GM19372 (cell line): ENCODE measurements around the gene RPS6KC1.
A peak's percentile ranks its signal among the peaks of the same experiment; 100 is the strongest.
"Not testable (repeated sequence)": the region's sequence is repeated elsewhere in the genome, so short reads cannot be mapped to it uniquely, and the experiment has no call there.

ENCODE experiments used
- ATAC-seq: cut with Tn5 transposase; IDR thresholded peaks from one replicate; pipeline ENCODE4 v1.9.1; 2021; ENCODE audit warnings: mild to moderate bottlenecking, low read depth, moderate library complexity; ENCODE audit not compliant: unreplicated experiment

Gene RPS6KC1

GRCh38 chr1:213051127-213051880 lies at the start of gene RPS6KC1:
Gene RPS6KC1, plus strand, starts transcription at chr1:213051241. Its CDS starts 164 bp downstream, at chr1:213051405.
- peak; percentile 98 for ATAC-seq

DNA sequence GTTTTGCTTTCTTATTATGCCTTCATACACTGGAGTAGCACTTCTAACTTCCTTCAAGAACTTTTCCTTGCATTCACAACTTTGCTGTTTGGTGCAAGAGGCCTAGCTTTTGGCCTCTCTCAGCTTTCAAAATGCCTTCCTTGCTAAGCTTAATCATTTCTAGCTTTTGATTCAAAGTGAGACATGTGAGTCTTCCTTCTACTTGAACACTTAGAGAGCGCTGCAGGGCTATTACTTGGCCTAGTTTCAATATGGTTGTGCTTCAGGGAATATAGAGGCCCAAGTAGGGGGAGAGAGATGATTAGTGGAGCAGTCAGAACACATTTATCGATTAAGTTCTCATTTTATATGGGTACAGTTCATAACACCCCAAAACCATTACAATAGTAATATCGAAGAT lies 47.8 kb upstream of the RPS6KC1 start:
- no peak for ATAC-seq

GRCh38 chr1:213008564-213008963 lies 42.5 kb upstream of the RPS6KC1 start:
- peak; percentile 84 for ATAC-seq

GRCh38 chr1:213014642-213015041 lies 36.4 kb upstream of the RPS6KC1 start:
- no peak for ATAC-seq

DNA sequence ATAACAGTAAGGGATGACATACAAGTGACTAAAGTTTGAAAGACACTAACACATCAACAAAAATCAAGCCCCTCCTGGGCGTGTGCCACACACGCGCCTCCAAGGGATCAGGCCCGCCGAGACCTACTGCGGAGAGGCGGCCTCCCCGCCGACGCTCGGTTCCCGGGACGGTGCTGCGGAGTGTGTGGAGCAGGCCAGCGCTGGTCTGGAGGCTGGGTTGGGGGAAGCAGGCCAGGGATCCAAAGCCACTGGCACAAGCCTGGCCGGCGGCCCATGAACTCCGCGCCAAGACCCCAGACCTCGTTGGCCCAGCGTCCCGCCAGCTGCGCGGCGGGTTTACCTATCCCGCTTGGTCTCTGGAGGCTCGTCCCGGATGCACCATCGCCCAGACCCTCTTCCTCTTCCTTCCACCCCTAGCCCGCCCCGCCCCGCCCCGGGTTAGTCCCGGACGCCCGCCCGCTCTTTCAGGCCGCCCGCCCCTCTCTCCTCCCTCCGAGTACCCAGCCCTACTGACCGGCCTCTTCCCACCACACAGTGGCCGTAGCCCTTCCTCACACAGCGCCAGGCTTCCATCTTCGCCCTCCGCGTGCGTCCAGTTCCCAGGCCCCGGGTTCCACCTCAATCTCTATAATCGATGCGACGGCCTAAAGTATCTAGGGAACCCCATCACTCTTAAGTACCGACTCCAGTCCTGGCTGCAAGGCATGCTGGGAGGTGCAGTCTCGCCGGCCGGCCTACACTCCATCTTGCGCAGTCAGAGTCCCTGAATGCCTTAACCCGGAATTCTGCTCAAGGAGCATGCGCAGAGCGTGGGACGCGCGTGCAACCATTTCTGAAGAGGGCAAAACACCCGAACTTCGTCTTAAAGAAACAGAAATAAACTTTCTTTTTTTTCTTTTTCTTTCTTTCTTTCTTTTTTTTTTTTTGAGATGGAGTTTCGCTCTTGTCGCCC lies 35.7 kb upstream of the RPS6KC1 start, which contains the start of gene ANGEL2:
ANGEL2 (minus strand) TSS at position 769 of the 952 bp plus-strand sequence; CDS start at position 573, 196 bp downstream.
- ATAC-seq, result peak; percentile 93

DNA sequence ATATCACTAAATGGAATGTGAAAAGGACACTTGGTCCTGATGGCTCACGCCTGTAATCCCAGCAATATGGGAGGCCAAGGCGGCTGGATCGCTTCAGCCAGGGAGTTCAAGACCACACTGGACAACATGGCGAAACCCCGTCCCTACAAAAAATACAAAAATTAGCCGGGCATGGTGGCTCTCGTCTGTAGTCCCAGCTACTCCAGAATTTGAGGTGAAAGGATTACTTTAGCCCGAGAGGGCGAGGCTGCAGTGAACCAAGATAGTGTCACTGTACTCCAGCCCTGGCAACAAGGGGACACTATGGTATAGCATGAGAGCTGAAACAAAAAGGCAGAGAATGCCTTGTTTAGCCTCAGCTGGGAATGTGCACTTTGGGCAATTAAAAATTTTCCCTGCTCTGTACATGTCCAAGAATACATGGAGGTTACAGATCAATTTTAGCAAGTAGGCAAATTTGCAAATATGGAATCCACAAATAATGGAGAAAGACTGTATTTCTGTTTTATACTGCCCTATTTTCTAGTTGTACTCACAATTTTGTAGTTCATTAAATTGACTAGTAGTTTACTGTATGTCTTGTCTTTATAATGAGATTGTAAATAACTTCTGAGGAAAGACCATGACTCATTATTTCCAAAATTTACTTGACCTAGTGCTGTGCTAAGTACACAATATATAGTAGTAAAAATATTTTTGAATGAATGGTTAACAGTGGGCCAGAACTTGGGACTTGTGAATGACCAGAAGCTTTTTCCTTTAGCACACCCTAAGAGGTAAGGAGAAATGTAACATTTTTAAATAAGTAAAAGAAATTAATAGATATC lies 33.4 kb upstream of the RPS6KC1 start:
- ATAC-seq, result no peak

DNA sequence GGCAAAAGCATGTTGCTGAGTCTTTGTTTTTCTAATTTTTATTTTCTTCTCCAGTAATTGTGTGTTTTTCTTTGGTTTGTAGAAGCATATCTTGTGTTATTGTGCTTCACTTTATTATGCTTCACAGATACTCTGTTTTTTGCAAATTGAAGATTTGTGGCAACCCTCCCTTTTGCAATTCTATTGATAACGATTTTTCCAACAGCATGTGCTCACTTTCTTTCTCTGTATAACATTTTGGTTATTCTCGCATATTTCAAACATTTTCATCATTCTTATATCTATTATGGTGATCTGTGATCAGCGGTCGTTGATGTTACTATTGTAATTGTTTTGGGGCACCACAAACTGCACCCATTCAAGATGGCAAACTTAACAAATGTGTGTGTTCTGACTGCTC lies 31.6 kb upstream of the RPS6KC1 start:
- ATAC-seq, result no peak

DNA sequence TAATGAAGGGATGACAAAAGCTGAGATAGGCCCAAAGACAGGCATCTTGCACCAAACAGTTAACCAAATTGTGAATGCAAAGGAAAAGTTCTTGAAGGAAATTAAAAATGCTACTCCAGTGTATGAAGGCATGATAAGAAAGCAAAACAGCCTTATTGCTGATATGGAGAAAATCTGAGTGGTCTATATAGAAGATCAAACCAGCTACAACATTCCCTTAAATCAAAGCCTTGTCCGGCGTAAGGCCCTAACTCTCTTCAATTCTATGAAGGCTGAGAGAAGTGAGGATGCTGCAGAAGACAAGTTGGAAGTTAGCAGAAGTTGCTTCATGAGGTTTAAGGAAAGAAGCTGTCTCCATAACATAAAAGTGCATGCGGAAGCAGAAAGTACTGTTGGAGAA lies 31.0 kb upstream of the RPS6KC1 start:
- no peak for ATAC-seq

DNA sequence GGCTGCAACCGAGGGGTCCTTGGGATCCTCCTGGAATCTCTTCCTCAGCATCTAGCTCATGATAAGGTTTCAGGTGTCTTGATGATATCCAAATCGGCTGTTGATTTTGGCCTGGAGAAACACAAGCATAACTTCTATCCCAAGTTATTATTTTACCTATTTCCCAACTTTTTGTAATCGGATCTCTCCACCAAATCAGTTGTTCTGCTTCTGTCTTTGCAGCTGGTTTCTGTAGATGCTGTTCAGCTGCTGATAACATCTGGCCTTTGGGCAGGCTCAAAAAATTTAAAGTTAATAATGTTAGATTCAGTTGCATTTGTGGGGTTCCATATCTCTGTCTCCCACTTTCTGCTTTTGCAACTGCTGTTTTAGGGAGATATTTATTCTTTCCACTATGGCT lies 24.0 kb upstream of the RPS6KC1 start:
- ATAC-seq, result not testable (repeated sequence)

- no peak for ATAC-seq
These were observed 18.4 kb upstream of the RPS6KC1 start for GRCh38 chr1:213032651-213033050.

DNA sequence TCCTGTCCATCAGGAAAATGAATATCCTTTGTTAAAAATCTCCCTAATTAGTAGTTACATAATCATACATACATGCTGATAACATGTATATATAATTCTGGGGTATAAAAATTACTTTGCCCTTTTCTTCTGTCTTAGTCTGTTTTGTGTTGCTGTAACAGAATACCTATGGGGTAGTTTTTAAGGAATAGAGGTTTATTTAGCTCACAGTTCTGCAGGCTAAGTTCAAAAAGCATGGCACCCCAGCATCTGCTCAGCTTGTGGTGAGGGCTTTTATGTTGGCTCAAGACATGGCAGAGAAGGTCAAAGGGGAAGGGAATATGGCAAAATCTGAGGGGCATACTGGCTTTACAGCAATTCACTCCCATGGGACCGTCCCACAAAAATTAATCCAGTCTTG lies 16.3 kb upstream of the RPS6KC1 start:
- no peak for ATAC-seq

- no peak for ATAC-seq
These were observed 15.5 kb upstream of the RPS6KC1 start for GRCh38 chr1:213035573-213035972.

DNA sequence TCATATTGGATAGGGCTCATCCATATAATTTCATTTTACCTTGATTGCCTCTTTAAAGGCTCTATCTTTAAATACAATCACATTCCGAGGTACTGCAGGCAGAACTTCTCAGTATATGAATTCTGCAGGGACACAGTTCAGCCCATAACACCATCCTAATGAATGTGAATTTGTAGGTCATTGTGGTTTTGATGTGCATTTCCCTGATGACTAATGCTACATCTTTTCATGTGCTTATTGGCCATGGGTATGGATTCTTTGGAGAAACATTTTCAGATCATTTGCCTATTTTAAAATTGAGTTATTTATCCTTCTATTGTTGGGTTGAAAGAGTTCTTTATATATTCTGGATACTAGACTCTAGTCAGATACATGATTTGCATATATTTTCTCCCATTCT lies 9.6 kb upstream of the RPS6KC1 start:
- ATAC-seq, result no peak

- not testable (repeated sequence) for ATAC-seq
These were observed 5.5 kb upstream of the RPS6KC1 start for GRCh38 chr1:213045321-213046226.

DNA sequence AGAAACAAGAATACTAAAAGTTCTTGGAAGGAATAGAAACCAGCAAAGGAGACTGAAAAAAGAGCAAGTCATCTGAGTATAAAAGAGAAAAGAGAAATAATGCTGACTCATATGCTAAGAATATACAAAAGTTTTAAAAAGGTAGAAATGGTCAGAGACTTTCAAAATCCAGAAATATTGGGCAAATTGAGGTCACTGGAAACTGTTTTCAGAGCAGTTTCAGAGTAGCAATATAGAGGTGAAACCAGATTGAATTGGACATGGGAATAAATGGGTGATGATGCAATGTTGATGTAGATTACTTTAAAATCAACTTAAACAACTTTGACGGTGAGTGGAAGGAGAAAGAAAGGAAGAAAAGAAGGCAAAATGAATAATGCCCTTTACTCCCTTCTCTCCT lies 1.8 kb upstream of the RPS6KC1 start:
- ATAC-seq, result no peak

DNA sequence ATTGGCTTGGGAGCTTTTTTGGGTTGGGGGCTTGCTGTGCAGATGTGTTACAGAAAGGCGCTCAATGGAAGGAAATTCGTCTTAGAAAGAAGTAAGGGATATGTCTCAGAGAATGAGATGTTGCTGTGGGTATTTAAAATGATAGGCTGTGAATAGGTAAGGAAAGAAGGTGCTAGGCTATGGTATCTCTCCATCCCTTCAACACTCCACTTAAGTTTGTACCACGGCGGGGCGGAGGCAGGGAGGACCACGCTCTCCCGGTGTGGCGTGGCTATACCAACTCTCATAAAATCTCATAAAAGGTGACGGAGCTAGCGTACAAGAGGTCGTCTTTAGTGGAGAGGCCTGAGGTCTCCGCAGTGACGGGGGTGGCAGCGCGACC lies 305 bp upstream of the RPS6KC1 start:
- peak; percentile 28 for ATAC-seq

GRCh38 chr1:213051881-213052202 lies 801 bp downstream of the RPS6KC1 start:
- no peak for ATAC-seq

DNA sequence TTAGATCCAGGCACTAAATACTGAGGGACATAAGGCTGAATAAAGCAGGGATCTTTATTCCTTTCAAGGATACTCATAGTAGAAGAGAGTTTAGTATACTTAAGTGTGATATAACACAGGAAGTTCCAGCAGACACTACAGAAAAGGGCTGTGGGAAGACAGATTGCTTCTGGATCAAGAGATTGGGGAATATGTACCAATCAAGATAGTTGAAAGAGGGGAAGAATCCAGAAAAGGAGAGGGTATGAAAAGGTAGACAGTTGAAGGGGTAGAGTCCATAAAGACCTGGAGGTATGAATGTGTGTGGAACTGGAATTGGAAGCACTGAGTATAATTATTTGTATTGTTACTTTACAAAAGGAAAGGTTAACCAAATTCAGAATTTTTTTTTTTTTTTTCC lies 2.4 kb downstream of the RPS6KC1 start:
- no peak for ATAC-seq

DNA sequence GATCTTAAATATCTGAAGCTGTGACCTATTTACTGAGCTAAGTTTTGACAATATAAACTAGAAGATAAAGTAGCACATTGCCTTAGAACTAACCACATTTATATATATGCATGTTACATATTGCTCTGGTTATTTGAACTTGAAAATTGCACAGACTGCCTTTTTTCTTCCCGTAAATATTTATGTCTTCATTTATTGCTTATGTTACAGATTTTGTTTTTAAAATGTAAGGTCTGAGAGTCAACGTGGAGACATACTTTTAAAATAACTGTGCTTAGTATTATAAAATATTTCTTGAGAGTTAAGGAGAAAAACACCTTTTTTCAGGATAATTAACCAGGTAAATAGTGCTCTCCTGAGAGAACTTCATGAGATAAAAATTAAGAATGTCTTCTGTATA lies 3.1 kb downstream of the RPS6KC1 start:
- ATAC-seq, result no peak
